PC-3 (cell line): ENCODE results near the gene TUBGCP3.
"Not testable (repeated sequence)": the region's sequence is repeated elsewhere in the genome, so short reads cannot be mapped to it uniquely, and the experiment has no call there.

ENCODE experiments used
- EZH2 ChIP-seq: fragments of 300-600 bp; sonication (generic); IDR thresholded peaks from one replicate; pipeline ENCODE4 v1.6.1; 2017; ENCODE audit warnings: antibody characterized with exemption, mild to moderate bottlenecking, low read length; ENCODE audit not compliant: unreplicated experiment
- EZH2phosphoT487 ChIP-seq: fragments of 300-600 bp; sonication (generic); IDR thresholded peaks from 2 replicates; pipeline ENCODE4 v1.6.1; 2018; ENCODE audit warnings: mild to moderate bottlenecking, antibody characterized with exemption, low read length, borderline replicate concordance
- TF ChIP-seq, protein P1 (sequence below): fragments of 300-600 bp; sonication (generic); conservative IDR thresholded peaks from 2 replicates; pipeline ENCODE4 v1.5.1; 2017; ENCODE audit warnings: antibody characterized with exemption, low read depth, mild to moderate bottlenecking, low read length

DNA sequence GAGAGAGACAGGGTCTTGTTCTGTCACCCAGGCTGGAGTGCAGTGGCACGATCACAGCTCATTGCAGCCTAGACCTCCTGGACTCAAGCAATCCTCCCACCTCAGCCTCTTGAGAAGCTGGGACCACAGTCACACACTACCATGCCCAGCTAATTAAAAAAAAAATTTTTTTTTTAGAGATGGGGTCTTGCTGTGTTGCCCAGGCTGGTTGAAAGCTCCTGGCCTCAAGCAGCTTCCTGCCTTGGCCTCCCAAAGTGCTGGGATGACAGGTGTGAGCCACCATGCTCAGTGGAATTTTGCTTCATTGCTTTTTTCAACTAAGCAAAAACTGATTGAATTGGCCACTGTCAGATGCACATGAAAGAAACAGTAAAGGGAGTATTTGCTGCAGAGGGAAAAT, 39.7 kb upstream of the TUBGCP3 start:
- TF ChIP-seq, protein P1, sequence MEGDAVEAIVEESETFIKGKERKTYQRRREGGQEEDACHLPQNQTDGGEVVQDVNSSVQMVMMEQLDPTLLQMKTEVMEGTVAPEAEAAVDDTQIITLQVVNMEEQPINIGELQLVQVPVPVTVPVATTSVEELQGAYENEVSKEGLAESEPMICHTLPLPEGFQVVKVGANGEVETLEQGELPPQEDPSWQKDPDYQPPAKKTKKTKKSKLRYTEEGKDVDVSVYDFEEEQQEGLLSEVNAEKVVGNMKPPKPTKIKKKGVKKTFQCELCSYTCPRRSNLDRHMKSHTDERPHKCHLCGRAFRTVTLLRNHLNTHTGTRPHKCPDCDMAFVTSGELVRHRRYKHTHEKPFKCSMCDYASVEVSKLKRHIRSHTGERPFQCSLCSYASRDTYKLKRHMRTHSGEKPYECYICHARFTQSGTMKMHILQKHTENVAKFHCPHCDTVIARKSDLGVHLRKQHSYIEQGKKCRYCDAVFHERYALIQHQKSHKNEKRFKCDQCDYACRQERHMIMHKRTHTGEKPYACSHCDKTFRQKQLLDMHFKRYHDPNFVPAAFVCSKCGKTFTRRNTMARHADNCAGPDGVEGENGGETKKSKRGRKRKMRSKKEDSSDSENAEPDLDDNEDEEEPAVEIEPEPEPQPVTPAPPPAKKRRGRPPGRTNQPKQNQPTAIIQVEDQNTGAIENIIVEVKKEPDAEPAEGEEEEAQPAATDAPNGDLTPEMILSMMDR, result not testable (repeated sequence)
- not testable (repeated sequence) for TF ChIP-seq EZH2phosphoT487, EZH2
